NCI-H69 (cell line): Measurements from ENCODE around the gene CSMD2.

Experiments
- DNase-seq: peaks from one replicate; lab custom pipeline; 2025; lab: John Stamatoyannopoulos, UW

CSMD2 gene

GRCh38 chr1:33960188-33960895 is 204.7 kb downstream of the CSMD2 start:
- DNase-seq, result no peak

- peak; percentile 0 for DNase-seq
These were observed 207.2 kb downstream of the CSMD2 start for GRCh38 chr1:33957854-33958253.

- no peak for DNase-seq
These were observed 209.9 kb downstream of the CSMD2 start for GRCh38 chr1:33955096-33955495.

DNA sequence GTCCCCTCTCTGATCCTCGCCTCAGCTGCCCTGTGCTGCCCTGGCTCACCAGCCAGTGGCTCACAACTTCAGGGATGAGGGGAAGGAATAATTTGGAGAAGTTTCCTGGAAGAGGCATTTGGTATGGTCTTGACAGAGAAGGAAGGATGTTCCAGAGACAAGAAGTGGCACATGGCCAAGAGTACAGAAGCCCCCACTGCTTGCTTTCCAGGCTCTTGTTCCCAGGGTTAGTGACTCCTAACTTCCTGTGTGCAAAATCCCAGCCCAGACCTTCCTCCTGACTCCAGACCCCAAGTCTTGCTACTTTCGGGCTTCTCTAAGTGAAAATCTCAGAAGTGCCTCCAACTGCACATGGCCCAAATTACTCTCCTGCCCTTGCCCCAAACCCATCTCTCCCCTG is 215.5 kb downstream of the CSMD2 start:
- DNase-seq, result no peak

GRCh38 chr1:33948291-33948690 is 216.7 kb downstream of the CSMD2 start:
- DNase-seq, result no peak

- DNase-seq, result no peak
These were observed 218.2 kb downstream of the CSMD2 start for GRCh38 chr1:33946836-33947235.

DNA sequence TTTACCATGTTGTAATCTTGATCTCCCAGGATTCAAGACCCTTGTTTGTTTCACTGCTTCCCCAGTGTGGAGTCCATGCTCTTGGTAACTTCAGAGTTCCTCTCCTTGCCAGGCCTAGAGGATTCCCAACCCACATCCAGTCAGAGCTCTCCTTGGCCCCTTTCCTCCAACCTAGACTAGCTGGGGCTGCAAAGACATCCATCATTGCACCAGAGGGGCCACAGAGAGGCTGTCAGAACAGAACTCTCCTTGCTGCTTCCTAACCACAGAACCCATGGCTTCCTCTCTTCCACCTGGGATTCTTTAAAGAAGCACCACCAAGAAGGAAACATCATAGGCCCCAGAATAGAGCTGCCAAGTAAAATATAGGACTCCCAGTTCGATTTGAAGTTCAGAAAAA is 220.2 kb downstream of the CSMD2 start:
- no peak for DNase-seq

DNA sequence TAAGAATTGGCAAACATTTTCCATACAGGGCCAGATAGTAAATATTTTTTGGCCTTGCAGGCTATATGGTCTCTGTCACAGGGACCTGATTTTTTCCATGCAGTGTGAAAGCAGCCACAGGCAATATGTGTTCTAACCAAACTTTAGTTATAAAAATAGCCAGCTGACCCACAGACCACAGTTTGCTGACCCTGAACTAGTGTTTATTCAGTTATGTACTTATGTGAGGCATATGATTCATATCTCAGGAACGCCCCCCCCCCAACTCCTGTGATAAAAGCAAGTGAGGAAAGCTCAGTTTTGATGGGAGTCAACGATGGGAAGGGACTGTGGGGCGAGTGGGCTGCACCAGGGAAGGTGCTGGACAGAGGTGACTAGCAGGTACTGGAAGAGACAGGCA is 221.1 kb downstream of the CSMD2 start:
- DNase-seq, result no peak

DNA sequence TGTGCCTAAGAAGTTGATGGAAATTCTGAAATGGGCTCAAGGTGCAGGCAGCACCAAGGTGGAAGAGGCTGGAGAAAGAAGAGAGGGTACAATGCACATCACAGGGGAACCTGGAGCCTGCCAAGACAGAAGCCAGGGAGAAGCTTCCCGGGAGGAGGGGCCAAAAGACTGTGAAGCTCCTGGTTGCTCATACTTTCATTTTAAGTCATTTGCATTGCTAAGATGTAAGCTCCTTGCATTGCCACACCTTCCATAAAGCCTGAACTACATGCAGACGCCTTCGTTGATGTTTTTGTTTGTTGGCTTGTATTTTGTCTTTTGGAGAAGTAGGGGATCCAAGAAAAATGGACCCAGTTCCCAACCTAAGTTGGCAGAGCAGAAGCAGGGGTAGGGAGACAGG is 232.2 kb downstream of the CSMD2 start:
- DNase-seq, result no peak

DNA sequence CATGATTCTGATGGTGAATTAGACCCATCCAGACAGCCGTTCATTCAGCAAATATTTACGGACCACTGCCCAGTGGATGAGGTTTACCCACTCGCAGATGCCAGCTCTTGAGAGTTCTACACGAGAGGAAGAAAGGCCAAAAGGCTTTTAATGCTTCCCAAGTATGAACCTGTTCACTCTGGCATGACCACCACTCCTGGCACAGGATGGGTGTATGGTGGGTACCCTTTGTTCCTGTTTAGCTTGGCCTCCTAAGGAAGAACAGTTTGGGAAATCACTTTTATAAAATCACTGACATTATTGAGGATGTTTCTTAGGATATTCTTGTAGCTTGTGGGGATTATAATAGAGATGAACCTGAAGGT is 233.9 kb downstream of the CSMD2 start:
- DNase-seq, result no peak

DNA sequence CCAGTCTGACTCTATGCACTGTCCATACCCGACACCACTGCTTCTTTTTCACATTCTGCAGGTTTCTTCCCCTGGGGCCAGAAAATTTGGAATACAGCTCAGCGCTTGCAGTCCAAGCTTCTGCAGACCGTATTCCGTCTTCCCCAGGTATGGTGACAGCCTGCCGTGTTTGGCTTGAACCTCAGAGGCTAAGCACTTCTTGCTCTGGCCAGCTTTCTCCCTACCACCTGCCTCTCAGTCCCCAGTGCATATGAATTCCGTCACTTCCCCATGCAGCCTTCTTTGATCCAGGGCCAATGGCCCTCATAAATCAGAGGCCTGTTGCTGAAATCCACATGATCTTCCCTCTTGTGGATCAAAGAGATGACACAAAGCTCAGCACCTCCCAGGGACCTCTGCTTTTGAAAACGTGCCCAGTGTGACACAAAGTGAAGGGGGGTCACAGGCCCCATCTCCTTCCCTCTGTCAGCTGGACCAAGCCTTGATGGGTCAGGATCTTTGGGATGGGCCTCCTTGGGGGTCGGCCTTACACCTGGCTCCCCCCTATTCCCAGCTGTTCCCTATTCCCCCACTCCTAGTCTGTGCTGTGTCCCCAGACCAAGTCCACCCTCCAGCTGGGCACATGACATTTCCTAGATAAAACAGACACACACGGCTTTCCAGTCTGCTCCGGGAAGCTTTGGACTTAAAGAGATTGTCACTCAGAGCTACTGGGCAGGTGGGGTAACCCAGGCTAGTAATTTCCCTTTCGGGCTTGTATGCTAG is 234.5 kb downstream of the CSMD2 start:
- DNase-seq, result no peak

DNA sequence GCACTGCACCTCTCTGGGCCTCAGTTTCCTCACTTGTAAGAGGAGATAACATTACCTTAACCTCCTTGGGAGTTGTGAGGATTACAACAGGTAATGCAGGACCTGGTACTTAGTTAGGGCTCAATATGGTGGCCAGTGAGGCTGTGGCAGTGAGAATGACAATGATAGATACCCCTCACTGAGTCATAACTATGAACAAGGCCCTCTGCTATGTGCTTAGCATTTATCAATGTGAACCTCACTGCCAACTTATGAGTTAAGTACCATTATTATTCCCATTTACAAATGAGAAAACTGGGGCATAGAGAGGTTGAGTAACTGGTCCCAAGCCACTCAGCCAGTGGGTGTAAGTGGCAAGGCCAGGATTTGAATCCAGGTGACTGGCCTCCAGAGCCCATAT is 236.8 kb downstream of the CSMD2 start:
- no peak for DNase-seq

GRCh38 chr1:33927721-33928120 is 237.3 kb downstream of the CSMD2 start:
- DNase-seq, result no peak

DNA sequence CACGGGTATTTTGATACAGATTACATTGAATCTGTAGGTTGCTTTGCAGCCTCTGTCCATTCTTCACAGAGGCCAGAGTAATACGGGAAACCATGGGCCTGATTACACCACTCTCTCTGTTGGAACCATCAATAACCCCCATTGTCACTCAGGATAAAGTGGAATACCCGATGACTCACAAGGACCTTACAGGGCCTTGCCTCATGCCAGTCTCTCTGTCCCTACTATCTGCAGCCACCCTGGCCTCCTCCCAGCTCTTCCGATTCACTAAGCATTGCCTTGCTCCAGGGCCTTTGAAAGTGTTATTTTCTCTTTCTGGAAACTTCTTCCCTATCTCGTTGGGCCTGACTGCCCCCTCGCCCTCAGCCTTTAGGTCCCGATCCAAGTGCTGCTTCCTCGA is 239.4 kb downstream of the CSMD2 start:
- no peak for DNase-seq

DNA sequence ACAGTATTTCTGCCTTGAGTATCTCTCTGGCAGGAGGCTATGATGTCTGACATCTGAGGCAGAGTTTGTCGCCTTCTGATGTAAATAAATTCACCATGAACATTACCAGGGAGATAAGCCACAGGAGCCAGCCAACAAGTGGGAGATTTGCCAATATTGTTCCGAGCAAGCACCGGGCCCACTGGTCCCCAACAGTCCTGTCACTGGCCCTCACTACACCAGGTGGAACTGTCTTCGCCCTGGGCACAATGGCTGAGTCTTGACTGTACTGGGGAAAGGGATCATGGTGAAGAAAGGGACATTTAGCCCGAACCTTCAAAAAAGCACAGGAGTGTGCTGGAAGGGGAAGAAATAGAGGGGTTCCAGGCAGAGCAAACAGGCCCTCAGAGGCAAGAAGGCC is 243.7 kb downstream of the CSMD2 start:
- no peak for DNase-seq

- no peak for DNase-seq
These were observed 246.7 kb downstream of the CSMD2 start for GRCh38 chr1:33918368-33918767.

DNA sequence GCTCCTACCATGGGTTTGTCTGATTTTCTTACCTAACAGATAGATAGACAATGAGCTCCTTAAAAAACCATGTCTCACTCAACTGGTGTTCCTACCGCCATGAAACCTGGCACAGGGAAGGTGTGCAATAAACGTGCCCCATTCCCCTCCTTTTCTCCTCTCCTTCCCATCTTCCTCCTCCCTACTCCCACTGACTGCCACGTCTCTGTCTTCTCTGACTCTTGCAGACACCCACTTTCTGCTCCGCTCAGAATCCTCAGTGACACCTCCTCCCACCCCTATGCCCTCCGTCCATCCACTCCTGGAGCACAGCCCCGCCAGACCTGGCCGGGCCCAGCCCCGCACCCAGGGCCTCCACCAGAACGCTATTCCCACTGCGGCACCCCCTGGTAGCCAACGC is 248.2 kb downstream of the CSMD2 start:
- DNase-seq, result no peak

DNA sequence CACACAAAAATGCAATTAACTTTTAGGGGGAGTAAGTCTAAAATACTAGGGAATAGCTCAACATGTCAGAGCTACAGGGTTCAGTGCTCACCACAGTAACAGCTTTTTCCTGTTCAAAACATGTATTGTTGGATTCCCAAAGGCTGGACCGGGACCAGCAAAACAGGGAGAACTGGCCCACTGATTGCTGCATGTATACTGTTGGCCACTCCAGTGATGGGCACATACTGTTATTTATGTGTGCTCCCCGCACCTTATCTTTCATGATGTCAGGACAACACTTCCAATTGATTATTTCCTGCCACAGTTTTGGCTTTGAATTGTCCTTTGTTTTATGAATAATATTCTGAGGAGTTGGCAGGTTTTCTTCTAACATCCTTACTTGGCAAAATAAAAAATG is 250.5 kb downstream of the CSMD2 start:
- DNase-seq, result no peak

- DNase-seq, result no peak
These were observed 256.6 kb downstream of the CSMD2 start for GRCh38 chr1:33908324-33908956.

- DNase-seq, result no peak
These were observed 258.9 kb downstream of the CSMD2 start for GRCh38 chr1:33906156-33906555.

DNA sequence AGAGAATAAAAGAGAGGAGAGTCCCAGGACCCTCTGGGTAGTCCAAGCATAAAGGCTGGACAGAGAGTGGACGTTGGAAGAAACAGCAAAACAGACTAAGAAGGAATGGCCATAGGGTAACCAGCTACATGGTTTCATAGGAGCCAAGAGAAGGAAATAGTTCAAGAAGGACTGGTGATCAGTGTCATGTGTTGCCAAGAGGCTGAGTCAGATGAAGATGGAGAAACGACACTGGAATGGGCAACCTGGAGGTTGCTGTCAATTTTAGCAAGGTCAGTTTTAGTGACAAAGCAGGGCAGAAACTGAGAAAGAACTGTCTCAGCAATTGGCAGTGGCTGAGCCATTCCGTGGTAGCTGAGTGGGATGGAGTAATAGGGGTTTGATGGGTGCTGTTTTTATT is 259.8 kb downstream of the CSMD2 start:
- no peak for DNase-seq

GRCh38 chr1:33903210-33903589 is 261.8 kb downstream of the CSMD2 start:
- no peak for DNase-seq

- no peak for DNase-seq
These were observed 262.4 kb downstream of the CSMD2 start for GRCh38 chr1:33902486-33903209.
